ENCODE data around the gene TM7SF2. TPM values are rescaled to one million over a fixed set of nuclear protein-coding genes. Genes with fewer than 3 reads are reported as not detected.

The TM7SF2 gene
- total RNA-seq, 2 experiments from 2014 or later: 10.9 to 11.9 TPM

- Mint-ChIP-seq H3K27me3 (ENCODE audit: low read depth) (no peaks in the 10 kb centered on the region), H3K36me3 (ENCODE audit: low read depth) (peaks cover 10% of the 10 kb centered on the region), H3K4me3 (no peak overlapping the region), H3K4me1 (ENCODE audit: low read depth) (peaks cover 22% of the 10 kb centered on the region), H3K9me3 (no peaks in the 10 kb centered on the region), H3K27ac (peak overlapping the region; percentile 13)
- CTCF ChIA-PET: no interaction called here
- no peak for DNase-seq
- intact Hi-C loops (cut with micrococcal nuclease): no loop called here
Measured at GRCh38 chr11:65127473-65128181, 16.0 kb downstream of the TM7SF2 start.

GRCh38 chr11:65128182-65129145, 16.8 kb downstream of the TM7SF2 start:
- DNase-seq: no peak
- Mint-ChIP-seq H3K36me3 (ENCODE audit: low read depth) (peaks cover 11% of the 10 kb centered on the region), H3K27me3 (ENCODE audit: low read depth) (no peaks in the 10 kb centered on the region), H3K4me1 (ENCODE audit: low read depth) (peaks cover 24% of the 10 kb centered on the region), H3K4me3 (no peak overlapping the region), H3K9me3 (no peaks in the 10 kb centered on the region), H3K27ac (peak overlapping the region; percentile 36)
- CTCF ChIA-PET: no interaction called here
- intact Hi-C loops (cut with micrococcal nuclease): no loop called here

- Mint-ChIP-seq H3K4me1 (ENCODE audit: low read depth) (peaks cover 19% of the 10 kb centered on the region), H3K27ac (no peak overlapping the region), H3K4me3 (no peak overlapping the region), H3K27me3 (ENCODE audit: low read depth) (no peaks in the 10 kb centered on the region), H3K9me3 (no peaks in the 10 kb centered on the region), H3K36me3 (ENCODE audit: low read depth) (peaks cover 11% of the 10 kb centered on the region)
- intact Hi-C loops (cut with micrococcal nuclease): loop anchor here (5.0 kb wide), 1 partner anchor 132 kb away; the partner anchor contains the start of gene POLA2
- no peak for DNase-seq
- CTCF ChIA-PET: interaction anchor here (1.0 kb wide), 1 partner anchor 11 kb away, joined by 3 read pairs; no protein-coding TSS in a partner anchor
Measured at GRCh38 chr11:65129649-65130441, 18.2 kb downstream of the TM7SF2 start.

GRCh38 chr11:65130631-65131416, 19.2 kb downstream of the TM7SF2 start:
- intact Hi-C loops (cut with micrococcal nuclease): loop anchor here (5.0 kb wide), 1 partner anchor 131 kb away; the partner anchor contains the start of gene POLA2
- Mint-ChIP-seq H3K4me3 (no peak overlapping the region), H3K36me3 (ENCODE audit: low read depth) (peaks cover 10% of the 10 kb centered on the region), H3K9me3 (no peaks in the 10 kb centered on the region), H3K27me3 (ENCODE audit: low read depth) (no peaks in the 10 kb centered on the region), H3K4me1 (ENCODE audit: low read depth) (peaks cover 20% of the 10 kb centered on the region), H3K27ac (no peak overlapping the region)
- DNase-seq: no peak
- CTCF ChIA-PET: interaction anchor here (0.6 to 1.0 kb wide), 2 partner anchors 13 to 31 kb away, joined by 4 read pairs; partner anchors contain the start of gene ZNHIT2

GRCh38 chr11:65131417-65131776, 19.7 kb downstream of the TM7SF2 start:
- no peak for DNase-seq
- peaks cover 25% of the 10 kb centered on the region for H3K4me1 Mint-ChIP-seq (ENCODE audit: low read depth)
- peaks cover 8% of the 10 kb centered on the region for H3K36me3 Mint-ChIP-seq (ENCODE audit: low read depth)
- CTCF ChIA-PET: interaction anchor here (0.6 to 1.0 kb wide), 2 partner anchors 14 to 32 kb away, joined by 4 read pairs; partner anchors contain the start of gene ZNHIT2
- H3K27ac Mint-ChIP-seq: no peak overlapping the region
- no peak overlapping the region for H3K4me3 Mint-ChIP-seq
- no peaks in the 10 kb centered on the region for H3K9me3 Mint-ChIP-seq
- H3K27me3 Mint-ChIP-seq (ENCODE audit: low read depth): no peaks in the 10 kb centered on the region
- intact Hi-C loops (cut with micrococcal nuclease): loop anchor here (5.0 kb wide), 1 partner anchor 131 kb away; the partner anchor contains the start of gene POLA2

- Mint-ChIP-seq H3K27ac (peak overlapping the region; percentile 41), H3K4me3 (no peak overlapping the region), H3K27me3 (ENCODE audit: low read depth) (no peaks in the 10 kb centered on the region), H3K4me1 (ENCODE audit: low read depth) (peaks cover 29% of the 10 kb centered on the region), H3K9me3 (no peaks in the 10 kb centered on the region), H3K36me3 (ENCODE audit: low read depth) (peaks cover 7% of the 10 kb centered on the region)
- CTCF ChIA-PET: interaction anchor here (1.0 kb wide), 1 partner anchor 14 kb away, joined by 4 read pairs; the partner anchor contains the start of gene ZNHIT2
- intact Hi-C loops (cut with micrococcal nuclease): loop anchor here (5.0 kb wide), 1 partner anchor 130 kb away; the partner anchor contains the start of gene POLA2
- DNase-seq: no peak
Measured at GRCh38 chr11:65131895-65132237, 20.2 kb downstream of the TM7SF2 start.

- H3K4me3 Mint-ChIP-seq: peak overlapping the region; percentile 99
- peaks cover 7% of the 10 kb centered on the region for H3K36me3 Mint-ChIP-seq (ENCODE audit: low read depth)
- H3K27me3 Mint-ChIP-seq (ENCODE audit: low read depth): no peaks in the 10 kb centered on the region
- peak overlapping the region; percentile 100 for H3K27ac Mint-ChIP-seq
- intact Hi-C loops (cut with micrococcal nuclease): loop anchor here (5.0 kb wide), 1 partner anchor 130 kb away; the partner anchor contains the start of gene POLA2
- H3K4me1 Mint-ChIP-seq (ENCODE audit: low read depth): peaks cover 29% of the 10 kb centered on the region
- no peaks in the 10 kb centered on the region for H3K9me3 Mint-ChIP-seq
- CTCF ChIA-PET: interaction anchor here (1.0 kb wide), 1 partner anchor 15 kb away, joined by 4 read pairs; the partner anchor contains the start of gene ZNHIT2
- DNase-seq: no peak
Measured at GRCh38 chr11:65132238-65132987, 20.7 kb downstream of the TM7SF2 start.

- CTCF ChIA-PET: no interaction called here
- Mint-ChIP-seq H3K27me3 (ENCODE audit: low read depth) (no peaks in the 10 kb centered on the region), H3K4me3 (peak overlapping the region; percentile 99), H3K9me3 (no peaks in the 10 kb centered on the region), H3K36me3 (ENCODE audit: low read depth) (peaks cover 7% of the 10 kb centered on the region), H3K4me1 (ENCODE audit: low read depth) (peaks cover 29% of the 10 kb centered on the region), H3K27ac (peak overlapping the region; percentile 100)
- intact Hi-C loops (cut with micrococcal nuclease): loop anchor here (5.0 kb wide), 1 partner anchor 129 kb away; the partner anchor contains the start of gene POLA2
- DNase-seq: peak; percentile 68
Measured at GRCh38 chr11:65132988-65133700, 21.5 kb downstream of the TM7SF2 start.

- Mint-ChIP-seq H3K4me1 (ENCODE audit: low read depth) (peaks cover 29% of the 10 kb centered on the region), H3K27ac (peak overlapping the region; percentile 100), H3K9me3 (no peaks in the 10 kb centered on the region), H3K27me3 (ENCODE audit: low read depth) (no peaks in the 10 kb centered on the region), H3K4me3 (peak overlapping the region; percentile 99), H3K36me3 (ENCODE audit: low read depth) (peaks cover 7% of the 10 kb centered on the region)
- CTCF ChIA-PET: no interaction called here
- intact Hi-C loops (cut with micrococcal nuclease): loop anchor here (1.0 to 5.0 kb wide), 2 partner anchors 16 to 129 kb away; partner anchors contain the start of genes POLA2 and ZNHIT2
- no peak for DNase-seq
Measured at GRCh38 chr11:65133724-65134123, 22.1 kb downstream of the TM7SF2 start.

All from activated naive CD4-positive, alpha-beta T cell treated with anti-CD3 and anti-CD28 coated beads for 36 hours (primary cell).